H1 (cell line): Measurements from ENCODE around the gene RIN2. TPM values are rescaled to one million over a fixed set of nuclear protein-coding genes. Genes with fewer than 3 reads are reported as not detected.

ENCODE experiments used
- CTCF ChIA-PET: fragments of 300-600 bp; sonication (Branson Sonifier 250); formaldehyde crosslinking; loops from one replicate; lab custom pipeline; 2021; ENCODE audit not compliant: partially characterized antibody; lab: Charles Lee
- POLR2A ChIA-PET: fragments of 300-600 bp; sonication (Branson Sonifier 250); formaldehyde crosslinking; loops from one replicate; lab custom pipeline; 2021; ENCODE audit warnings: inconsistent platforms; ENCODE audit not compliant: partially characterized antibody; lab: Charles Lee
- DNase-seq, 2 experiments: peaks; one replicate each; pipeline versions ENCODE4 v3.0.0 to v3.0.0-alpha.2; 2010 to 2022; ENCODE audit warnings: low spot score in 2 of 2, low read depth in 1 of 2, mixed read lengths in 1 of 2
- FAIRE-seq: peaks from 2 replicates; lab custom pipeline; 2011; peaks lifted over from hg19 to GRCh38; lab: Jason Lieb, UNC
- H2AFZ ChIP-seq: 2 replicates; pipeline ENCODE4 v1.8.1; 2012; ENCODE audit warnings: low read length, inconsistent platforms
- H2AK5ac ChIP-seq: 2 replicates; pipeline ENCODE4 v1.6.1; 2013; ENCODE audit warnings: low read depth, low read length
- H2BK120ac ChIP-seq: replicated peaks from 2 replicates; pipeline ENCODE3; 2013; ENCODE audit warnings: low read depth, low read length, inconsistent platforms
- H2BK12ac ChIP-seq: 2 replicates; pipeline ENCODE4 v1.6.1; 2013; ENCODE audit warnings: low read depth, low read length
- H2BK15ac ChIP-seq: 2 replicates; pipeline ENCODE4 v1.6.1; 2013; ENCODE audit warnings: low read length
- H2BK20ac ChIP-seq: 2 replicates; pipeline ENCODE4 v1.6.1; 2013; ENCODE audit warnings: low read length
- H2BK5ac ChIP-seq: 2 replicates; pipeline ENCODE4 v1.6.1; 2013; ENCODE audit warnings: low read depth, low read length
- H3K14ac ChIP-seq: 2 replicates; pipeline ENCODE4 v1.6.1; 2013; ENCODE audit warnings: inconsistent platforms; ENCODE audit not compliant: insufficient read length
- H3K18ac ChIP-seq: 2 replicates; pipeline ENCODE4 v1.6.1; 2013; ENCODE audit warnings: low read length; ENCODE audit errors: extremely low read depth
- H3K23ac ChIP-seq: 2 replicates; pipeline ENCODE4 v1.6.1; 2013; ENCODE audit warnings: inconsistent platforms; ENCODE audit not compliant: insufficient read length
- H3K23me2 ChIP-seq: 2 replicates; pipeline ENCODE4 v1.6.1; 2013; ENCODE audit warnings: low read depth, low read length
- H3K27ac ChIP-seq: 2 replicates; pipeline ENCODE4 v1.6.1; 2011; ENCODE audit warnings: low read depth, low read length, inconsistent platforms
- H3K27me3 ChIP-seq, 4 experiments: replicated peaks in 1 of 4; 1 replicate in 1 of 4; 2 replicates in 3 of 4; pipeline versions ENCODE4 v1.6.1 to v1.8.1; 2011 to 2013; ENCODE audit warnings: low read length in 3 of 4, mild to moderate bottlenecking in 3 of 4, inconsistent platforms in 2 of 4, mixed read lengths in 2 of 4, moderate library complexity in 1 of 4; ENCODE audit not compliant: control insufficient read depth in 3 of 4, insufficient read depth in 3 of 4; ENCODE audit errors: extremely low read depth in 1 of 4
- H3K36me3 ChIP-seq, 4 experiments: 2 replicates each; pipeline versions ENCODE4 v1.6.1 to v1.8.1; 2011 to 2013; ENCODE audit warnings: mild to moderate bottlenecking in 4 of 4, low read length in 3 of 4, moderate library complexity in 2 of 4, control low read depth in 1 of 4, inconsistent platforms in 1 of 4; ENCODE audit not compliant: insufficient read depth in 4 of 4, control insufficient read depth in 2 of 4
- H3K4ac ChIP-seq: replicated peaks from 2 replicates; pipeline ENCODE3; 2013; ENCODE audit warnings: low read length, low read depth, mixed read lengths, inconsistent platforms; ENCODE audit not compliant: insufficient read length
- H3K4me1 ChIP-seq, 4 experiments: replicated peaks in 1 of 4; 1 replicate in 1 of 4; 2 replicates in 3 of 4; pipeline versions ENCODE4 v1.6.1 to v1.8.1; 2011 to 2013; ENCODE audit warnings: low read length in 3 of 4, inconsistent platforms in 2 of 4, mixed read lengths in 1 of 4; ENCODE audit not compliant: insufficient read depth in 4 of 4, control insufficient read depth in 3 of 4
- H3K4me2 ChIP-seq, 2 experiments: 2 replicates each; pipeline versions ENCODE4 v1.6.1 to v1.8.1; 2011 to 2013; ENCODE audit warnings: low read depth in 2 of 2, low read length in 2 of 2, control low read depth in 1 of 2, inconsistent platforms in 1 of 2, mild to moderate bottlenecking in 1 of 2; ENCODE audit not compliant: insufficient read depth in 1 of 2
- H3K4me3 ChIP-seq, 4 experiments: fragments of 200-600, 300-600 bp in 1 of 4; sonication (generic), shearing (Covaris generic), sonication (Bioruptor Twin) in 1 of 4; 2 replicates each; pipeline versions ENCODE4 v1.5.1 to v1.8.1; 2011 to 2016; ENCODE audit warnings: low read length in 4 of 4, low read depth in 3 of 4, control low read depth in 2 of 4, inconsistent platforms in 2 of 4, mild to moderate bottlenecking in 2 of 4, mixed read lengths in 1 of 4, moderate library complexity in 1 of 4; ENCODE audit not compliant: insufficient read depth in 2 of 4; ENCODE audit errors: extremely low read depth in 1 of 4
- H3K56ac ChIP-seq: replicated peaks from 2 replicates; pipeline ENCODE3; 2013; ENCODE audit warnings: low read depth, mild to moderate bottlenecking, mixed read lengths, low read length, inconsistent platforms; ENCODE audit not compliant: insufficient read length
- H3K79me1 ChIP-seq: 2 replicates; pipeline ENCODE4 v1.6.1; 2013; ENCODE audit warnings: low read depth, low read length, control low read depth
- H3K79me2 ChIP-seq, 2 experiments: 2 replicates each; pipeline versions ENCODE4 v1.6.1 to v1.8.1; 2012 to 2013; ENCODE audit warnings: low read length in 2 of 2, mild to moderate bottlenecking in 2 of 2, inconsistent platforms in 1 of 2; ENCODE audit not compliant: insufficient read depth in 2 of 2, control insufficient read depth in 1 of 2
- H3K9ac ChIP-seq, 4 experiments: replicated peaks in 1 of 4; 1 replicate in 1 of 4; 2 replicates in 3 of 4; pipeline versions ENCODE4 v1.6.1 to v1.8.1; 2011 to 2013; ENCODE audit warnings: low read depth in 3 of 4, low read length in 3 of 4, control low read depth in 2 of 4, mild to moderate bottlenecking in 2 of 4, moderate library complexity in 2 of 4, inconsistent platforms in 1 of 4; ENCODE audit errors: extremely low read depth in 1 of 4
- H3K9me3 ChIP-seq, 2 experiments: 2 replicates each; pipeline versions ENCODE4 v1.6.1 to v1.8.1; 2012 to 2013; ENCODE audit warnings: mild to moderate bottlenecking in 2 of 2, moderate library complexity in 2 of 2, control low read depth in 1 of 2, inconsistent platforms in 1 of 2, low read depth in 1 of 2, low read length in 1 of 2, mixed read lengths in 1 of 2; ENCODE audit not compliant: insufficient read depth in 2 of 2
- H4K20me1 ChIP-seq, 2 experiments: replicated peaks in 1 of 2; 2 replicates each; pipeline versions ENCODE3 to v1.8.1; 2011 to 2013; ENCODE audit warnings: inconsistent platforms in 2 of 2, low read length in 2 of 2, mild to moderate bottlenecking in 1 of 2; ENCODE audit not compliant: insufficient read depth in 2 of 2, control insufficient read depth in 1 of 2
- H4K5ac ChIP-seq: 2 replicates; pipeline ENCODE4 v1.6.1; 2013; ENCODE audit warnings: low read length, low read depth, mixed read lengths, inconsistent platforms; ENCODE audit not compliant: insufficient read length
- H4K8ac ChIP-seq: 2 replicates; pipeline ENCODE4 v1.8.0; 2013; ENCODE audit warnings: mild to moderate bottlenecking, moderate library complexity, low read length, inconsistent platforms; ENCODE audit not compliant: insufficient read depth; ENCODE audit errors: extremely low read depth
- H4K91ac ChIP-seq: replicated peaks from 2 replicates; pipeline ENCODE3; 2013; ENCODE audit warnings: low read length, mixed read lengths, inconsistent platforms; ENCODE audit not compliant: insufficient read length
- BRCA1 ChIP-seq: IDR thresholded peaks from 2 replicates; pipeline ENCODE4 v1.6.1; 2012; ENCODE audit warnings: low read depth, low read length, improper control_type of control experiment
- CBX5 ChIP-seq: fragments of 300-800, 300-1000 bp; sonication (generic); IDR thresholded peaks from 2 replicates; pipeline ENCODE4 v1.7.1; 2016; ENCODE audit warnings: antibody characterized with exemption, low read length, low read depth
- CBX8 ChIP-seq: fragments of 300-800, 300-1000 bp; sonication (generic); IDR thresholded peaks from 2 replicates; pipeline ENCODE4 v1.7.1; 2016; ENCODE audit warnings: low read depth, low read length, borderline replicate concordance
- EZH2 ChIP-seq: fragments of 200-600 bp; sonication (generic); IDR thresholded peaks from 2 replicates; pipeline ENCODE4 v1.7.1; 2012; ENCODE audit warnings: low read depth, mild to moderate bottlenecking, moderate library complexity, low read length, inconsistent platforms; ENCODE audit not compliant: severe bottlenecking
- HDAC6 ChIP-seq: IDR thresholded peaks from one replicate; pipeline ENCODE4 v1.7.1; 2012; ENCODE audit warnings: low read depth, mild to moderate bottlenecking, inconsistent platforms, low read length, moderate library complexity
- KDM1A ChIP-seq: fragments of 200-600, 300-600 bp; sonication (generic); IDR thresholded peaks from 2 replicates; pipeline ENCODE4 v1.7.1; 2016; ENCODE audit warnings: mild to moderate bottlenecking, low read length, borderline replicate concordance
- NRF1 ChIP-seq: IDR thresholded peaks from 2 replicates; pipeline ENCODE4 v1.6.1; 2011; ENCODE audit warnings: mild to moderate bottlenecking, low read depth, low read length, improper control_type of control experiment
- SIN3A ChIP-seq, 2 experiments: IDR thresholded peaks in 1 of 2; conservative IDR thresholded peaks in 1 of 2; 2 replicates each; pipeline ENCODE4 v1.6.1; 2011 to 2012; ENCODE audit warnings: low read length in 2 of 2, improper control_type of control experiment in 1 of 2, low read depth in 1 of 2, mild to moderate bottlenecking in 1 of 2
- SIX5 ChIP-seq: IDR thresholded peaks from 2 replicates; pipeline ENCODE4 v1.6.1; 2011; ENCODE audit warnings: mild to moderate bottlenecking, low read depth, low read length
- SUZ12 ChIP-seq: fragments of 200-600 bp; sonication (generic); IDR thresholded peaks from 2 replicates; pipeline ENCODE4 v1.6.1; 2012; ENCODE audit warnings: mild to moderate bottlenecking, inconsistent platforms, low read length, moderate library complexity, mixed read lengths
- TBP ChIP-seq: IDR thresholded peaks from 2 replicates; pipeline ENCODE4 v1.6.1; 2011; ENCODE audit warnings: low read depth, low read length, improper control_type of control experiment
- WGBS, 2 experiments: shearing (Covaris generic) in 1 of 2; methylation state at CpG; one replicate each; pipeline versions ENCODE4 v1.1.6 to v1.1.7; 2013 to 2015; ENCODE audit warnings: low lambda C conversion rate in 2 of 2, mixed read lengths in 2 of 2, inconsistent platforms in 1 of 2, low coverage in 1 of 2, missing lambda C conversion rate in 1 of 2; ENCODE audit not compliant: insufficient replicate concordance in 2 of 2, insufficient coverage in 1 of 2, insufficient read length in 1 of 2; ENCODE audit errors: extremely low coverage in 1 of 2, missing lambda C conversion rate in 1 of 2; 5-methylcytosine and 5-hydroxymethylcytosine counted together
- polyA plus RNA-seq, 7 experiments: library from polyadenylated mRNA; depleted of rRNA in 3 of 7; stranded (reverse) in 5 of 7; unstranded in 2 of 7; fragments of >200 nt in 5 of 7; fragments of 200-250 nt in 2 of 7; gene quantifications; 1 replicate in 5 of 7; 2 replicates in 1 of 7; 4 replicates in 1 of 7; pipeline versions ENCODE4 v1.2.1 to v1.2.3, GENCODE V29; 2011 to 2013; ENCODE audit warnings: missing spikeins in 2 of 7, mixed read lengths in 2 of 7
- total RNA-seq: library from RNA; stranded (reverse); fragmentation: NEBNext Ultra II Directional; extraction: Animal tissue kit (Norgen Biotek cat#: 25700); gene quantifications from 2 replicates; pipeline ENCODE4 v1.2.1, GENCODE V29; 2021
- TF ChIP-seq, protein P1 (sequence below): IDR thresholded peaks from 2 replicates; pipeline ENCODE4 v1.6.1; 2012; ENCODE audit warnings: inconsistent platforms

RIN2 gene
- total and polyA plus RNA-seq, 2 of the 8 experiments (the other 6 are each of a cell fraction or from before 2014, with no cell fraction given) = 0.20 to 1.3 TPM

GRCh38 chr20:19750907-19751636 is 7.0 kb upstream of the RIN2 start:
- no peaks in the 10 kb centered on the region for H3K9me3 ChIP-seq
- H3K4me3 ChIP-seq = no peak overlapping the region
- no peak overlapping the region for H3K14ac ChIP-seq
- no peak overlapping the region for H3K27ac ChIP-seq
- H3K36me3 ChIP-seq = no peaks in the 10 kb centered on the region
- H3K4me1 ChIP-seq = peaks cover 0 to 2% (median 0%) of the 10 kb centered on the region in 4 experiments; a peak in 1 of 7 replicates
- H2AFZ ChIP-seq = no peak overlapping the region
- H3K27me3 ChIP-seq = no peaks in the 10 kb centered on the region
- H2BK120ac ChIP-seq = no peak overlapping the region
- no peak overlapping the region for H3K56ac ChIP-seq
- H3K79me1 ChIP-seq = no peaks in the 10 kb centered on the region
- H2BK12ac ChIP-seq = no peak overlapping the region
- H4K5ac ChIP-seq = no peak overlapping the region
- no peak overlapping the region for H2BK5ac ChIP-seq
- no peak overlapping the region for H3K23ac ChIP-seq
- FAIRE-seq (no peak), DNase-seq (no peak)
- ChIA-PET CTCF (interaction anchor here (0.7 to 1.4 kb wide), 2 partner anchors 37 to 88 kb away, joined by 3 read pairs; no protein-coding TSS in a partner anchor), POLR2A (no interaction called here)
- no peak overlapping the region for H2BK15ac ChIP-seq
- no peak overlapping the region for H4K91ac ChIP-seq
- TF ChIP-seq EZH2 = no peak
- TF ChIP-seq CBX8 = no peak
- TF ChIP-seq CBX5 = no peak
- no peak for TF ChIP-seq KDM1A
- no peak for TF ChIP-seq SUZ12
- no peak for TF ChIP-seq TBP
- no peak for TF ChIP-seq SIN3A (conservative IDR thresholded peaks at IDR 0.05 in 1 of 2, IDR thresholded peaks at IDR 0.05 in 1 of 2; ENCODE audit: low read depth in 1 of 2, low read length in 2 of 2)
- TF ChIP-seq, protein P1, sequence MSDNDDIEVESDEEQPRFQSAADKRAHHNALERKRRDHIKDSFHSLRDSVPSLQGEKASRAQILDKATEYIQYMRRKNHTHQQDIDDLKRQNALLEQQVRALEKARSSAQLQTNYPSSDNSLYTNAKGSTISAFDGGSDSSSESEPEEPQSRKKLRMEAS = no peak
- TF ChIP-seq SIX5 = no peak
- no peak for TF ChIP-seq BRCA1
- TF ChIP-seq HDAC6 = no peak
- TF ChIP-seq NRF1 = no peak
- no peak overlapping the region for H2BK20ac ChIP-seq
- H4K20me1 ChIP-seq = no peaks in the 10 kb centered on the region
- H3K4ac ChIP-seq = no peak overlapping the region
- no peaks in the 10 kb centered on the region for H3K23me2 ChIP-seq
- 92% methylated on average over 5 of the region's 5 CpGs; no CpG with 5 or more reads in 1 of the 2 experiments for WGBS, 2 experiments
- H3K79me2 ChIP-seq = no peaks in the 10 kb centered on the region
- no peak overlapping the region for H3K4me2 ChIP-seq
- H4K8ac ChIP-seq = no peak overlapping the region
- no peak overlapping the region for H3K9ac ChIP-seq
- no peak overlapping the region for H3K18ac ChIP-seq
- no peak overlapping the region for H2AK5ac ChIP-seq
